Right lobe of liver (tissue), 4 donors: ENCODE measurements around the gene KCNQ4.

ENCODE experiments used
- POLR2A ChIP-seq: fragments of 450-650 bp; IDR thresholded peaks from one replicate; pipeline ENCODE4 v1.6.1; 2017; ENCODE audit warnings: antibody characterized with exemption, mild to moderate bottlenecking
- TF ChIP-seq, protein P1 (sequence below), 4 donors: fragments of 200-600 bp in 3 of 4; fragments of 450-650 bp in 1 of 4; IDR thresholded peaks; one replicate each; pipeline versions ENCODE4 v1.5.1 to v1.8.0; 2016 to 2022; ENCODE audit warnings: antibody characterized with exemption in 4 of 4, mild to moderate bottlenecking in 2 of 4
- donor health status: DM: no; HTN: no; CAD: no.
- donor health status: DM: no; HTN: no; CAD: no.
- donor health status: DM: no; HTN: yes; CAD: no.

DNA sequence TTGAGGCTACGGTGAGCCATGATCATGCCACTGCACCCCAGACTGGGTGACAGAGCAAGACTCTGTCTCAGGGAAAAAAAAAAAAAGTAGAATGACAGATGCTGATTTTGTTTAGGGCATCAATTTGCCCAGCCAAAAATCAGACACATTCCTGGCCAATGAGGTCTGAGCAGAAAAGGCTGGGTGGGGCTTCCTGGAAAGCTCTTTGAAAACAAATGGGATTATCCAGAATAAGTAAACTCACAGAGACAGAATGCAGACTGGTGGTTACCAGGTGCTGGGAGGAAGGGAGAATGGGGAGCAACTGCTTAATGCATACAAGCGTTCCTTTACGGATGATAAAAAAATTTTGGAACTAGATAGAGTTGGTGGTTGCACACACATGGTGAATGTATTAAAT, 88.7 kb downstream of the KCNQ4 start:
- TF ChIP-seq, protein P1, sequence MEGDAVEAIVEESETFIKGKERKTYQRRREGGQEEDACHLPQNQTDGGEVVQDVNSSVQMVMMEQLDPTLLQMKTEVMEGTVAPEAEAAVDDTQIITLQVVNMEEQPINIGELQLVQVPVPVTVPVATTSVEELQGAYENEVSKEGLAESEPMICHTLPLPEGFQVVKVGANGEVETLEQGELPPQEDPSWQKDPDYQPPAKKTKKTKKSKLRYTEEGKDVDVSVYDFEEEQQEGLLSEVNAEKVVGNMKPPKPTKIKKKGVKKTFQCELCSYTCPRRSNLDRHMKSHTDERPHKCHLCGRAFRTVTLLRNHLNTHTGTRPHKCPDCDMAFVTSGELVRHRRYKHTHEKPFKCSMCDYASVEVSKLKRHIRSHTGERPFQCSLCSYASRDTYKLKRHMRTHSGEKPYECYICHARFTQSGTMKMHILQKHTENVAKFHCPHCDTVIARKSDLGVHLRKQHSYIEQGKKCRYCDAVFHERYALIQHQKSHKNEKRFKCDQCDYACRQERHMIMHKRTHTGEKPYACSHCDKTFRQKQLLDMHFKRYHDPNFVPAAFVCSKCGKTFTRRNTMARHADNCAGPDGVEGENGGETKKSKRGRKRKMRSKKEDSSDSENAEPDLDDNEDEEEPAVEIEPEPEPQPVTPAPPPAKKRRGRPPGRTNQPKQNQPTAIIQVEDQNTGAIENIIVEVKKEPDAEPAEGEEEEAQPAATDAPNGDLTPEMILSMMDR (IDR thresholded peaks at IDR 0.05), result no peak
- TF ChIP-seq POLR2A, result no peak
